SK-N-MC (cell line): Measurements from ENCODE around the gene SARNP.

Experiments
- EZH2 ChIP-seq: fragments of 200-600 bp; sonication (generic); IDR thresholded peaks from one replicate; pipeline ENCODE4 v1.6.1; 2017; ENCODE audit warnings: antibody characterized with exemption
- FOXP2 ChIP-seq: optimal IDR thresholded peaks from 2 replicates; pipeline ENCODE3; 2011; ENCODE audit warnings: mild to moderate bottlenecking, moderate library complexity; ENCODE audit not compliant: insufficient read depth; ENCODE audit errors: extremely low read length, control extremely low read depth
- POLR2AphosphoS5 ChIP-seq: IDR thresholded peaks from 2 replicates; pipeline ENCODE4 v1.6.1; 2012; ENCODE audit warnings: mild to moderate bottlenecking, low read depth, low read length, borderline replicate concordance

DNA sequence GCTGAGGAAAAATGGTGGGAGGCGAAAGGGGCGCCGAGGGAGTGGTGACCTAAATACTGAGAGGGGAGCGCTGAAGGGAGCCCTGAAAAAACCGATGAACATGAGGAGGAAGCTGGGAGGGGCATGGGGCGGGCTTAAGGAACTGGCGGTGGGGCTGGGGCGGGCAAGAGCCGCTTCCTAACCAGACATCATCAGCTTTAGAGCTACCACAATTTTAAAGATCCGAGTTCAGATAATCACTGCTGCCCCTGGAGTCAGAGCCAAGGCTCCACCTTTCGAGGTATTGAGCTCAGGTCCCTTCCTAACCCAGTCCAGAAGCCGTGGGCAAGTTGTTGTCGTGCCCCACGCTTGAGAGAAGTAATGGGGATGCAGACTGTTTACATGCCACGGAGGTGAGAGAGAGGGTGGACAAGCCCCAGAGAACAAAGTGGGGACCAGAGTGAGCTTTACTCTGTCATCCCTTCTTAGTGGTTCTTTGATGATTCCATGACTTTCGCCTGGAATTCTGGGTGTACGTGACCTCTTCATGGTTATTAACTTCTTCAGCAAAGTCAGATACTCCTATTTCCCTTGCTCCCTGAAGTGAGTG lies 710 bp upstream of the SARNP start:
- TF ChIP-seq POLR2AphosphoS5 (no peak), EZH2 (no peak), FOXP2 (no peak)
